ENCODE measurements around the gene SCLY.

The SCLY gene

GRCh38 chr2:238098901-238099713, 38.3 kb downstream of the SCLY start:
- DNase-seq, result no peak

DNA sequence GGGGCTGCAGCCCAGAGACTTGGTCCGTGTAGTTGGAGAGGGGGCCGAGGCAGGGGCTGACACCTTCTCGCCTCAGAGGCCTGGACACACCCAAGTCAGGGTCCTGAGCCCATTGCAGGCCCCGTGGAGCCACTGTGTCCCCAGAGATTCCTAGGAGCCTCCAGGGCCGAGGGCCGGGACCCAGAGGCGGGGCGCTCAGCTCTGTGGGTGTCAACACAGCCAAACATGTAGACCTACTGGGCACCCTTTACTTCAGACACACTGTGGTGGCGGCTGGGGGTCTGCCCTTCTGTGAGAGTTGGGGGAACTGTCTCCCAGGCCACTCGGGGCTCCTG, 38.9 kb downstream of the SCLY start:
- DNase-seq, result no peak

DNA sequence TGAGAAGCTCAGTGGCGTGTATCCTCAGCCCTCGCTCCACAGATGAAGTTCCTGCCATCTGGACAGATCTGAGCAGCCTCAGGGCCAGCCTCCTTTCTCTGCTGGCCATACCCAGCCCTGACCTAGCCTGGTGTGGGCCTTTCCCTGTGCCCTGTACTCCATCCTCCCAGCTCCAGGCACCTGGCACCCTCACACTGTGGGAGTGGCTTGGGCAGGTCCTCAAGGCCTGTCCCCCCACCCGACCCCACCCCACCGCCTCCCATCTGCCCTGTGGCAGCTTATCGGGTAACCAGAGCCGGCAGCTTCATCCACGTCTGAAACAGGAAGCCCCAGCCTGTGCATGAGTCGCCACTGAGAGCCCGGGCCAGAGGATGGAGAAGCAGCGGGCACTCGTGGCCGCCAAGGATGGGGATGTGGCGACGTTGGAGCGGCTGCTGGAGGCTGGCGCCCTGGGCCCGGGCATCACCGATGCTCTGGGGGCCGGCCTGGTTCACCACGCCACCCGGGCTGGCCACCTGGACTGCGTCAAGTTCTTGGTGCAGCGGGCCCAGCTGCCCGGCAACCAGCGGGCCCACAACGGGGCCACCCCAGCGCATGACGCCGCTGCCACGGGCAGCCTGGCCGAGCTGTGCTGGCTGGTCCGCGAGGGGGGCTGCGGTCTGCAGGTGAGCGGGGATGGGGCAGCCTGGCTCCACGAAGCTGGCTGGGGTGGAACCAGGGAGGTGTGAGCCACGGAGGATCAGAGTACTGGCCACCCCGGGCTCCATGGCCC, 39.4 kb downstream of the SCLY start, which contains the start of gene ESPNL:
ESPNL (plus strand) TSS at position 292 of the 772 bp plus-strand sequence; CDS start at position 372, 80 bp downstream.
- DNase-seq, result no peak

GRCh38 chr2:238100821-238101771, 40.3 kb downstream of the SCLY start:
- no peak for DNase-seq

DNA sequence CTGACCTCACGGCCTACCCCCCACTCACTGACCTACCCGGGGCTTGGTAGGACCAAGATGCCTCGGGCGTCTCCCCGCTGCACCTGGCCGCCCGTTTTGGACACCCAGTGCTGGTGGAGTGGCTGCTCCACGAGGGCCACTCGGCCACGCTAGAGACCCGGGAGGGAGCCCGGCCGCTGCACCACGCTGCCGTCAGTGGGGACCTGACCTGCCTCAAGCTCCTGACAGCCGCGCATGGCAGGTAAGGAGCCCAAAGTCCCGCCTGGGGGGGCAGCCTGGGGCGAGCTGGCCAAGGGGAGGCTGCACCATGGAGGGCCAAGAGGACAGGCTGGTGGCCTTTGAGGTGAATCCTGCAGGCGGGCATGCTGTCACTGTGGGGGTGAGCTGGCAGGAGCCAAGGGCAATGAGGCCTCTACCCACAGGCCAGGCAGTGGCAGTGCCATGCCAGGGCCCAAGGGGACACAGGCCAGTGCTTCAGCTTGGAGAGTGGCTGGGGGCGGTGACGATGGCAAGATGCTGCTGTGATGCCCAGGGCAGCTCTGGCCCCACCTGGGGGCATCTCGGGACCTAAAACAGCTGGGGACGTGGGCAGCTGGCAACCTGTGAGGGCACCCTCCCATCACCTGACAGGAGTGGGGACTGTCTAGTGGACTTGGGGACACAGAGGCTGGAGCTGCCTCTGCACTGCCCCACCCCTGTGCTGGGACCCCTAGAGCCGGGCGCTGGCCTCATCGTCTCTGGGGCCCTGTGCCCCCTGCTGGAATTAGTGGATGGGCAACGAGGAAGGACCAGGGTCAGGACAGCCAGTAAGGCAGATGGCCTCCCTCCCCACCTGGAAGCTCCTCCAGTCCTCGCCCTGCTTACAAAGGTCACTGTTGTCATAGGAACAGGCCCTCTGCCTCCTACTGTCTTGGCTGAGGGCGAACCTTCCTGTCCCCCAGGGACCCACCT, 41.4 kb downstream of the SCLY start:
- no peak for DNase-seq

GRCh38 chr2:238102865-238103264, 42.1 kb downstream of the SCLY start:
- DNase-seq, result no peak

DNA sequence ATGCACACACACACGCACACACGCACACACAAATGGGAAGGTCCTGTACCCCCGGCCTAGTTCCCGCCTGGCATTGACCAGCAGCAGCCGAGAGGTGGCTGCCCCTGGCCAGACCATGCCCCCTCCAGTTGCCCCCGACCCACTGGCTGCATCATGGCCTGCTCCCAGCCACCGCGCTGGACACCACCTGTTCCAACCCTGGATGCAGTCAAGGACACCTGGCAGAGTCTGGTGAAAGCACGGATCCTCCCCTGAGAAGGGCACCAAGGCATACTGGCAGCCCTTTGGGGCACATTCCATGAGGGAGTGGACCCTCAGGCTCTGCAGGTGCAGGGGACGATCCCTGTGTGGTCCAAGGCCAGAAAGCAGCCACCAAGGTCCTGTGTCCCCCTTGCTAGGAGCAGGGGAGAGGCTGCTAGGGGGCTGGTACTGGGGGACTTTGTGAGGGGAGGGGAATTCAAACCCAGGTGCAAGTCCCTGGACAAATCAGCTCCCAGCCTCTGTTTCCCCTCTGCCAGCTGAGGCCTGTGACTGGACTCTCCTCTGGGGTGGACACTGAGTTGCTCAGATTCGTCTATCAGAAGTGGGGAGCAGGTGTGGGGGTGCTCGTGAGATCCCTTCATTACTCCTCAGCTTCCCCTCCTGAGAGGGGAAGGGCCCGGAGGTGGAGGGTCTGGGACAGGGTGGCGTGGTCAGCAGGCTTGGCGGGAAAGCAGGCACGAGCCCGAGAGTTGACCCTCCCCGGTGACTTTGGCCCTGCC, 42.8 kb downstream of the SCLY start:
- DNase-seq, result no peak

DNA sequence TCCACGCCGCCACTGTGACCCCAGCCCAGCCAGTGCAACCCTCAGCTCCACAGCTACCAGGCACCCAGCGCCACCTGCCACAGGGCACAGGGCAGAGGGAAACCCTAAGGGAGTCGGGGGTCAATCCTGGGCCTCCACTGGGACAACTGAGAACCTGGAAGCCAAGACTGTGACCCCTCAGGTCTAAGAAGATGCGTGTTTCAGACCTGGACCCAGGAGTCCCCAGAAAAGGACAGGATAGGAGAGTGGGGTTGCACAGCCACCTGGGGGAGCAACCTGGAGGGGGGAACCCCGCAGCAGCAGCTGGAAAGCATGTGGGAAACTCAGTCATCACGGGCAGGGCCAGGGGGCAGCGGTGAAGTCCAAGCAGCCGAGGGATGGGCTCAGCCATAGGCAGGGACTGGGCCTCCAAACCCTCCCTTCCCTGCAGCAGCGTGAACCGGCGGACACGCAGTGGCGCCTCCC, 43.5 kb downstream of the SCLY start:
- no peak for DNase-seq

GRCh38 chr2:238104691-238105371, 44.0 kb downstream of the SCLY start:
- no peak for DNase-seq

DNA sequence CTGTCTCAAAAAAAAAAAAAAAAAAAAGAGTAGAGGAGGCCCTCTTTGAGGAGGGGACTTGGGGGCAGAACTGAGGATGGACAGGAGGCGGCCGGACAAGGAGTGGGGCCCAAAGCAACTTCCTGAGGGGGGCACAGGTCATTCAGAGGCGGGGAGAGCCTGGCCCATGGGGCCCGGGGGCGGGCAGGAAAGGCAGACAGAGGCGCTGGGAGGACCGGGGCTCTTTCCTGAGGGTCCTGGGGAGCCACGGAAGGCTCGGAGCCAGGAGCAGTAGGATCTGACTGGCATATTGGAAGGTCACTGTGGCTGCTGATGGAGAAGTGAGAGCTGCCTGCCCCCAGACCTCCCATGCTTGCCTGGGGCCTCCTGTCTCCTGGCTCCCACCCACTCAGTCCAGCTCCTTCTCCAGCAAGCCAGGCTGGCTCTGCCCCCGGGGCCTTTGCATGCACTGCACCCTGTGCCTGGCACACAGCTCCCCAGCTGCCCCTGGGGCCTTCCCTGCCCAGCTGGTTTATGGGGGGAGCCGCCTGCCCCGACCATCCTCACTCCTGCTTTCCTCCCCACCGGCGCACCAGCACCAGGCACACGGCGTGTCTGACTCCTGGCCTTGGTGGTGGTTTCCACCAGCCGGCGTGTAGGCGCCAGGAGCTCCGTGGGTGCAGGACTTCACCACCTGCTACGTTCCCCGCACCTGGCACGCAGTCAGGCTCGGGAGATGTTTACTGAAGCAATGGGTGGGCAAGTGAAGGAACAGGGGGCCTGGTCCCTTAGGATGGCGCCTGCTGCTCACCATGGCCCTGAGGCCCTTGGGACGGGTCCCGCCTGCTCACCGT, 44.9 kb downstream of the SCLY start:
- no peak for DNase-seq

- no peak for DNase-seq
Measured at GRCh38 chr2:238106339-238106697, 45.5 kb downstream of the SCLY start.

- no peak for DNase-seq
Measured at GRCh38 chr2:238106698-238107524, 46.1 kb downstream of the SCLY start.

GRCh38 chr2:238107525-238108422, 47.0 kb downstream of the SCLY start:
- DNase-seq, result no peak

DNA sequence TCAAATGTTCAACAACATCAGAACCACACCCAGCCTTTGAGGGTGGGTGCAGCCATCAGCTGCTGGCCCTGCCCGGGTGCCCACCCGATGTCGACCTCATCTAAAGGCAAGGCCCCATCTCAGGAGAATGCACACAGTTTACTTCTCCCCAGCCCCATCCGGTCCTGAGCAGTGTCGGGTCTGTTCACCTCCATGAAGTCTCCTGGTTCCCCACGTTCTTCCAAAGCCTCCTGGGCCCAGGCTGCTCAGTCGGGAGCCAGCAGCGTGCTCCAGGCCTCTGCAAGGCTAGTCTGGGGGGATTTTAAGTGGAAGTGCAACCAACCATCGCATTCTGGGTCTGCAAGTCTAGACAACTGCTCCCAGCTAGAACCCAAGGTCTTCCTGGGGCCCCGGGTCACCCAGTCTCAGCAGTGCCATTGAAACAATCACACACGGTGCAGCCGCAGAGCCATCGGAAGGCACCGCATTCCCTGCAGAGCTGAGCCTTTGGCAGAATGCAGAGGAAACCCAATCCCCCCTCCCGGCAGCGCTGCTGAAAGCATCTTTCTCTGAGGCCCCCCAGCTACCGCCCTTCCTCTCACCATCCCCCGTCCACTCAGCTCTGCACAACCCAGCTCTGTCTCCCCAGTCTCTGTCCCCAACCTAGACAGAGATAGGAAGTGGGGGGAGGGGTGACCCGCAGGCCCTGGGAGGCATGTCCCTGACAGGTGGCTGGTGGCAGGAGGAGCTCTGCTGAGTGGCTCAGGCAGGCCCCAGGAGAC, 47.8 kb downstream of the SCLY start:
- no peak for DNase-seq

GRCh38 chr2:238113611-238114010, 52.8 kb downstream of the SCLY start:
- DNase-seq, result no peak

DNA sequence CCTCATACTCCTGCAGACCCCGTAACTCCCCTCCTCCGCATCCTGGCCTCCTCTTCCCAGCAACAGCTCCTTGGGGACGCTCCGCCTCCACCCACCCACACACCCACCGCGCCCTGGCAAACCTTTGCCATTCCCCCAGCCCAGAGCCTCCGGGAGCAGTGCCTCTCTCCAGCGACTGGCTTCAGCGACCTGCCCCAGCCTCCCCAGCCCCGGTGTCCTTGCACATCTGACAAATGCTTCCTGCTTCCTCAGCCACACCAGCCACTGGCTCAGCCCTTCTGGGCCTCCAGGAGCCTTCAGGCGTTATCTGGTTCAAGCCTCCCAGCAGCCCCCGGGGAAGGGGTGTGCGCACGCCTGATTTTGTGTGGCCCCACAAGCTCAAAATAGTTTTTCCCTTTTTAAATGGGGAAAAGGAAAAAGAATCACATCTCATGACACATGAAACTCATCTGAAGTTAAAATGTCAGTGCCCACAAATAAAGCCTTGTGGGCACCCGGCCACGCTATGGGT, 53.6 kb downstream of the SCLY start:
- DNase-seq, result no peak
